ENCODE results near the gene MB.

The MB gene

DNA sequence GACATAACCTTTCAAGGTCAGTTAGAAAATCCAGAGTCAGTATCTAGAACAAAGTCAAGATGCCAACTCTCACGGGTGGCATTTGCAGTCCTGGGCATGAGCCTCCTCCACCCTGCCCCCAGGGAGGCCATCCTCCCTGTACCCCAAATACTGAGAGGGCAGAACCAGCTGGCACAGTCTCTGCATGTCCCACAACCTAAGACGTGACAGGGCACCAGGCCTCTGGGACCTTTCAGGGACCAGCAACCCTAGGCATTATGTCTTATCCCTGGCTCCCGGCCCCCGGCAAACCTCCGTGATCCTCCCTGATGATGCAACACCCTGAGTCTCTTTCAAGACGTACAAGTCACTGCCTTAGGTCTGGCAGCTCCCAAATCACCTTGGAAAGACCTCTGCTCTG is 2.0 kb downstream of the MB start:
- no peak for DNase-seq (ENCODE audit: low read depth)

DNA sequence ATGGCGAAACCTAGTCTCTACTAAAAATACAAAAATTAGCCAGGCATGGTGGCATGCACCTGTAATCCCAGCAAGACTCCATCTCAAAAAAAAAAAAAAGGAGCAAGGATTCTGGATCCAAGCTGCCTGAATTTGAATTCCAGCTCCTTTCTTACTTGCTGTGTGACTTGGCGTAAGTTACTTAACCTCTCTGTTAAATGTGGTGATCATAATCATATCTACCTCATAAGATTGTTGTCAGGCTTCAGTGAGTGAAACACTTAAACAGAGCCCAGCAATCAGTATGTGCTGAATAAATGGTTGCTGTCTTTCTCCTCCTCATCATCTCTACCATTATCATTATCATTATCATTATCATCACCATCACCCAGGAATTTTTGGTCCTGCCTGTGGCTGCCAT is 2.7 kb downstream of the MB start:
- no peak for DNase-seq (ENCODE audit: low read depth)

- DNase-seq (ENCODE audit: low read depth) = no peak
Measured at GRCh38 chr22:35612903-35613302, 4.2 kb downstream of the MB start.

GRCh38 chr22:35611891-35612576 is 5.1 kb downstream of the MB start:
- DNase-seq (ENCODE audit: low read depth) = no peak

- DNase-seq (ENCODE audit: low read depth) = no peak
Measured at GRCh38 chr22:35611200-35611890, 5.8 kb downstream of the MB start.

DNA sequence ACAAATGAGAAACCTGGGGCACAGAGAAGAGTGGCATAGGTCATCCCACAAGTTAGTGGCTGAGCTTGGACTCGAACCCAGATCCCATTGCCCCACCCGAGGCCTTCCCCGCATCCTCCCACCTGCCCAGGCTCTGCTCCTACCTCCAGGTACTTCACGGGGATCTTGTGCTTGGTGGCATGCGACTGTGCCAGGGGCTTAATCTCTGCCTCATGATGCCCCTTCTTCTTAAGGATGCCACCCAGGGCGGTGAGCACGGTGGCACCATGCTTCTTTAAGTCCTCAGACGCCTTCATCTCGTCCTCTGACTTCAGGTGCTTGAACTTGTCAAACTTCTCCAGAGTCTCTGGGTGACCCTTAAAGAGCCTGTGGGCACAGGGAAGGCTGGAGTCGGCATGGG is 6.4 kb downstream of the MB start:
- no peak for DNase-seq (ENCODE audit: low read depth)

DNA sequence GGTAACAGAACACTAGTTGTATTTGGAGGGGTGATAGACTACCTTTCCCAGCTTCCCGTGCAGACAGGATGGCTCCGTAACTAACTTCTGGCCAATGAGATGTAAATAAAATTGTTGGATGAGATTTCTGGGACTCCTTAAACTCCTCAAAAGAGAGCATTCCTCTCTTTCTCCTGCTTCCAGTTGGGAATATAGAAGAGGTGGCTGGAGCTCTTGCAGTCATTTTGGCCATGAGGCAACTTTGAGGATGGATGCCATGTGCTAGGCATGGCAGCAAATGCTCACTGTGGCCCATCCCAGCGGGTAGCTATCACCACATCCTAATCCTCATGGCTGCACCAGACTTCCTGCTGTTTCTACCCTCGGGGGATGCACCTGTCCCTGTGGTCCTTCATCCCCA is 7.4 kb downstream of the MB start:
- DNase-seq (ENCODE audit: low read depth) = no peak

DNA sequence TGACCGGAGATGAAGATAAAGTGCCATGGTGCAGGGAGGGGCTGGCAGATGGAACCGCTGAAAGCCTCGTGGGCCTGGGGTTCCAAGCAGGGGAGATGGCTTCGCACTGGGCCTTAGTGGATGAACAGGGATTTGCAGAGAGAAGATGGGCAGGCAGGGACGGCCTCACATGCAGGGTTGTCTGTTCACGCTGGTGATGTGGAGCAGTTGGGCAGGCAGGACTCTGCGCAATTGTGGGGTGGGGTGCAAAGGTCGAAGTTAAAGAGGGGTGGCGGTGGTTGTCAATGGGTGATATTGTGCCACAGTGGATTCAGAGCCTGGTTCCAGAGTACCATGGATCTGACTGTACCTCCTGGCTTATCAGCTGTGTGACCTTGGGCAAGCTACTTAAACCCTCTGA is 7.9 kb downstream of the MB start:
- DNase-seq (ENCODE audit: low read depth) = no peak

- DNase-seq (ENCODE audit: low read depth) = no peak
Measured at GRCh38 chr22:35608088-35608487, 9.0 kb downstream of the MB start.

DNA sequence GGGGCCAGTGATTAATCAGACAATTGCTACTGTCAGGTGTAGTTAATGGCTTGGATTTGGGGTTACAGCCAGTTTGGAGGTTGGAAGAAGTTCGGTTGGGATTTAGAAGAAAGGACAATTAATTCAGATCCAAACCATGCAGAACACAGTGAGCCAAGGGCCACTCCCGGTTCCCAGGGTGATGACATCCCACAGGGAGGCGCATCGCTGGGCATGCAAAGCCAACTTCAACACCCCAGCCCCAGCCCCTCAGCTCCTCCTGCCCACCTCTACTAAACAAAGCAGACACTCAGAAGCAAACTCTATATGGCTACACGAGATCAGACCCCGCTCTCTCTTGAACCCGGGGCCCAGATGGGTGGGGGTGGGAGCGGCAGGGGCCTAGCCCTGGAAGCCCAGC is 10.2 kb downstream of the MB start:
- no peak for DNase-seq (ENCODE audit: low read depth)

DNA sequence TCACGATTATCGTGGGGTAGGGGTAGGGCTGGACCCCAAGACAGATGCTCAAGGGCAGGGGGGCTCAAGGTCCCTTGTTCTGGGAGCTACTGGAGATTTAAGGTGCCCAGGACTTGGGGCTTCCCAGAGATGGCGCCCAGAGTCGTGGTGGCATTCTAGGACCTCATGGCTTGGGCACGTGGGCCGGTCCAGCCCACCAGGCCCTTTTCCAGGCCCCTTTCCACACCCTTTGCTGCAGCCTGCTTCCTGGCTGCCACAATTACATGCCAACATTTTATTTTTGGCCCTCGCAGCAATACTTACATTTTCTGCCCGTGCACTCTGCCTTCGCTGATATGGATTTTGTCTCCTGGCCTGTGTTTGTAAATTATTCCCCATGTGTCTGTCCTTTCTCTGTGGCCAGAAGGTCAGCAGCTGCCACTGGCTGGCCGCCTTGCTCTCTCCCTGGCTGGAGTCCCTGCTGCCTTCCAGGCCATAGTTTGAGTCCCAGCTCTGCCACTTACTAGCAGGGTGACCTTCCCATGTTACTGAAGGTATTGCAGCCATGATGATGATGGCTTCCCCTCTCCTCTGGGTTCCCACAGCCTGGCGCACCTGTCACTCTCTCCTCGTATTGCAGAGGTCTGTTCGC is 11.2 kb downstream of the MB start:
- no peak for DNase-seq (ENCODE audit: low read depth)

DNA sequence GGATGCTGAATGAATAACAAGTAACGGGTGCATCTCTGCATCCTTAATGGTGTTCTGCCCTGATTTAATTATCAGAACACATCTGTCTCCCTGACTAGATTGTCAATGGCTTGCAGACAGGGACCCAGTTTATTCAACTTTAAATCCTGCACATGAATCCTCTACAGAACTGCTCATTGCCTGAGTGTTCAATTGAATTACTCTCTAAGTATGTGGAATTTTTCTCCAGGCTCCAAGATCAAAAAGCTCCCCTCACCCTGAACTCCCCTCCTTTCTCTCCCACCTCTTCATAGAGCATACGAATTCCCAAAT is 11.8 kb downstream of the MB start:
- no peak for DNase-seq (ENCODE audit: low read depth)

GRCh38 chr22:35604621-35605368 is 12.3 kb downstream of the MB start:
- DNase-seq (ENCODE audit: low read depth) = peak; percentile 19

DNA sequence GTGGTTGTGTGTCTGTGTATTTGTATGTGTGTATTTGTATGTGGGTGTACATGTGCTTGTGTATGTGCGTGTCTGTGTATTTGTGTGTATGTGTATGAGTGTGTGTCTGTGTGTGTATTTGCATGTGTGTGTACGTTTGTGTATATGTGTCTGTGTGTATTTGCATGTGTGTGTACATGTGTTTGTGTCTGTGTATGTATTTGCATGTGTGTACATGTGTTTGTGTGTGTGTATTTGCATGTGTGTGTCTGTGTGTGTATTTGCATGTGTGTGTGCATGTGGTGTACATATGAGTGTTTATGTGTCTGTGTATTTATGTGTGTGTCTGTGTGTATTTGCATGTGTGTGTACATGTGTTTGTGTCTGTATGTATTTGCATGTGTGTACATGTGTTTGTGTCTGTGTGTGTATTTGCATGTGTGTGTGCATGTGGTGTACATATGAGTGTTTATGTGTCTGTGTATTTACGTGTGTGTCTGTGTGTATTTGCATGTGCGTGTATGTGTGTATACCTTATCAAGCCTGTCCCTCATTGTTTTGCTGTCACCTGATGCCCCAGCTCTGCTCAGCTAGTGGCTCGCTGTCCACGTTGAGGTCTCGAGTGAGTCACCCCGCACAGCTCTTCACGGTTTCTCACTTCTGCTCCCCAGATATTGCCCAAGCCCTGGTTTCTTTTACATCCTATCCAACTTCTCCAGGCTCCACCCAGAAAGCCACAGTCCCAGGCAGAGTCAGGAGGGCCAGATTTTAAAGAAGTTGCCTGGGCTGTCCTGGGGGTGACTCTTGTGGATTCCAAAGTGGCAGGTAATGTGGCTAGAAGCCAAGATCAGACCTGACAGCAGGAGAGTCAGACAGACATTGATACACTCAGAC is 15.2 kb downstream of the MB start:
- DNase-seq (ENCODE audit: low read depth) = no peak

- DNase-seq (ENCODE audit: low read depth) = no peak
Measured at GRCh38 chr22:35601013-35601580, 16.0 kb downstream of the MB start.

DNA sequence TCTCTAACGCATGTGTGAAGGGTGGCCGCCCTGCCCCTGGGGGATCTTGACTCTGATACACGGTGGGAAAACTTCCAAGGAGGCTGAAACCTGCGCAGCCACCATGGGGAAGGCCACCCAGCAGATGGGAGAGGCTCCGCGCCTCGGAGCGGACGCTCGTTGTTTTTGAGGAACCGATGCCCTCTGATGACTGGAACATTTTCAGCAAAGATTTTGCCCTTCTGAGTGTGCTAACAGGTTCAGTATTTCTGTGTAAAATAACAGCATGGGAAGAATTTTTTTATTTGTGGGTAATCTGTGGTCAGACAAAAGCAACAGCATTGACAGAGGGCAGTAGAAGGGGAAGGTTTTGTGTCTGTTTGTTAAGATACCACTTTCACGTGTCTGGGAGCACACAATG is 16.7 kb downstream of the MB start:
- no peak for DNase-seq (ENCODE audit: low read depth)

- no peak for DNase-seq (ENCODE audit: low read depth)
Measured at GRCh38 chr22:35599364-35599763, 17.8 kb downstream of the MB start.

DNA sequence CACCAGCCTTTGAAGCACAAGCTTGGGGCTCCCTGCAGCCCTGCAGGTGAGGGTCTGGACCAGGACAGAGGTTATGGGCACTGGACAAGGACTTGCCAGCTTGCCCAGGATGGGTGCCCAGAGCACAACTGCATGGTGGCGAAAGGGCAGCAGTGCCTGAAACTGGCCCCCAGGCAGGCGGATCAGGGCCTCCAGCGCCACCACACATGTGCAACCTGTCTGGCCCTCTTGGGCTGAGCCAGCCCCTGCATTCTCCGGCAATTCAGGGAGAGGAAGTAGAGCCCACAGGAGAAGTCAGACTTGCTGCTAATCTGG is 18.8 kb downstream of the MB start:
- DNase-seq (ENCODE audit: low read depth) = no peak

DNA sequence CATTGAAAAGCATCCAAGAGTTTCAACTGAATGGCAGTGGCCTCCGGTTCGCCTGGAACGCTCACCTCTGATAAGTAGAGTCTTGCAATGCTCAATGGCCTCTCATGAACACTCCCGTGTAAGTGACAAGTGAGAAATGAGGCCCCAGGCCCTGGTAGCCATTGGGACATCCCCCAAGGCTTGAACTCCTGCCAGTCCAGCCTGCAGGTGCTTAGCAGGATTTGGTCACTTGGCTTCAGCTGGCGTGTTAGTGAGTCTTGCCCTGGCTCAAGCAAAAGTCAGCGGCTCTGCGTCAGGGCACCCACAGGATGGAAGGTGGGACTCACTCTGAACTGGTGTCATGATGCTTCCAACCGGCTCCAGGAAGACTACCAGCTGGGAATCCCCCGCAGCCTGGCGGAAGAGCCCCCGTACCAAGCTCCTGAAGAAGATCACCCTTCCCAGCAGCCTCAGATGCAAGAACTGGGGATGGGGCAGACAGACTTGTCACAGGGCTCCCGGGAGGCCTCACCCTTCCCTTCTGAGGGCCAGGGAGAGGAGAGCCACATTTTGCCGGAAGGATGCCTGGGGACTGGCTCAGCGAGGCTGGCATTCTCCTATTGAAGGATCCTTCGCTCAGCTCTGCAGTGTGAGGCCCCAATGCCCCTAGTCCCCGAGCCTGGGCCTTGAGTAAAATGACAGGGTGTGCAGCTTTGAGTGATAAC is 19.3 kb downstream of the MB start:
- DNase-seq (ENCODE audit: low read depth) = no peak

GRCh38 chr22:35596821-35597220 is 20.3 kb downstream of the MB start:
- no peak for DNase-seq (ENCODE audit: low read depth)

DNA sequence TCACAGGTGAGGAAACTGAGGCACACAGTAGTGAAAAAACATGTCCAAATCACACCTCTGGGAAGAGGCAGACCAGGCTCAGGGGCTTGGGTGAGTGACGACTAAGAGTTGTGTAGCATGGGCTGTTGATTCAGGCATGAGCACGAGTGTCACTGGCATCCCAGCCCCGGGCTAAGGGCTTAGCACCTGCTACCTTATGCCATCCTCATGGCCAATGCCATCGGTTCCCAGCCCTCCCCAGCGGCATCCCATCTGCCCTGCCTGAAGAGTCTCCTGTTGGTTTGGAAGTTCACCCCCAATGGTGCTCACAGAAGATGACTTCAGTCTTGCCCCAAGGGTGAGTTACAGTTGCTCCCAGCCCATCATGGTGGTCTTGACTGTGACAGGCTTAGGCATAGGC is 22.4 kb downstream of the MB start:
- DNase-seq (ENCODE audit: low read depth) = no peak

All from stimulated activated CD8-positive, alpha-beta memory T cell treated with anti-CD3 and anti-CD28 coated beads, Interleukin-4, amount 100 ng/mL, for 24 hours (primary cell).